ENCODE measurements around the gene PICALM.

- TF ChIP-seq CREM (IDR thresholded peaks at IDR 0.05) (no peak), CREM (CRISPR knock-in tag; IDR thresholded peaks at IDR 0.05) (no peak), EP300 (IDR thresholded peaks at IDR 0.05; ENCODE audit: low read depth in 2 of 2, low read length in 2 of 2) (no peak), EP300 (CRISPR knock-in tag; IDR thresholded peaks at IDR 0.05; ENCODE audit: borderline replicate concordance) (no peak)
These were observed 50.6 kb downstream of the PICALM start for GRCh38 chr11:86018249-86018648.
